Activated CD4-positive, alpha-beta T cell treated with anti-CD3 and anti-CD28 coated beads, Interleukin-2, amount 50 U/mL, for 24 hours (primary cell): ENCODE measurements around the gene BCAP31.
"Not testable (repeated sequence)": the region's sequence is repeated elsewhere in the genome, so short reads cannot be mapped to it uniquely, and the experiment has no call there.

Source experiments
- DNase-seq, 2 donors: peaks; one replicate each; pipeline ENCODE4 v3.0.0-alpha.2; 2020; ENCODE audit warnings: low read depth in 1 of 2, low spot score in 1 of 2

The BCAP31 gene

DNA sequence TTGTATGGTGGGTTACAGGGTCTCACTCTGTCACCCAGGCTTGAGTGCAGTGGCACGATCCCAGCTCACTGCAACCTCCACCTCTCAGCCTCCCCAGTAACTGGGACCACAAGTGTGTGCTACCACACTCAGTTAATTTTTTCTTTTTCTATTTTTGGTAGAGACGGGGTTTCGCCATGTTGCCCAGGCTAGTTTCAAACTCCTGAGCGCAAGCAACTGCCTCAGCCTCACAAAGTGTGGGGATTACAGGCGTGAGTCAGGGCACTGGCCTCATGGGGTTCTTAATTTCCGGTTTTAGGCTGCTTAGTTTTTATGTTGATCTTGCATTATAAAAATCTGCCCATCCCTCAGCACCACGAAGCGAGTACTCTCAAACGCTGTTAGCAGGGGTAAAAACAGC, 6.7 kb downstream of the BCAP31 start:
- no peak for DNase-seq

DNA sequence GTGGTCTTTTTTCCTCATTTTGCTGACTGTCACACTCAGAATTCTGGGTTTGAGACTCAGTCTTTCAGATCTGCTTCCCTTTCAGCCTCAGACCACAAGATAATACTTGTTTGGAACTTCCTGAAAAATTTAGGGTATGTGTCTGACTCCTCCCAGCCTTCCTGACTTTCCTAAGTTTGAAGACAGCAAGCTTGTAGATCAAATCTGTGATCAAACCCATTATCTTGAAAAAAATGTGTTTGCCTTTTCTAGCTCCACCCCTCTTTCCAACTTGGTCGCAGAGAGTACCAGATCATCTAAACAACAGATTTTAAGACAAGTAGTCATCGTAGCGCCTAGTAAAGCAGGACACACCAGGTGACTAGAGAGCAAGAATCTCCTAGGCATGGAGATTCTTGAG, 9.9 kb downstream of the BCAP31 start:
- no peak for DNase-seq

DNA sequence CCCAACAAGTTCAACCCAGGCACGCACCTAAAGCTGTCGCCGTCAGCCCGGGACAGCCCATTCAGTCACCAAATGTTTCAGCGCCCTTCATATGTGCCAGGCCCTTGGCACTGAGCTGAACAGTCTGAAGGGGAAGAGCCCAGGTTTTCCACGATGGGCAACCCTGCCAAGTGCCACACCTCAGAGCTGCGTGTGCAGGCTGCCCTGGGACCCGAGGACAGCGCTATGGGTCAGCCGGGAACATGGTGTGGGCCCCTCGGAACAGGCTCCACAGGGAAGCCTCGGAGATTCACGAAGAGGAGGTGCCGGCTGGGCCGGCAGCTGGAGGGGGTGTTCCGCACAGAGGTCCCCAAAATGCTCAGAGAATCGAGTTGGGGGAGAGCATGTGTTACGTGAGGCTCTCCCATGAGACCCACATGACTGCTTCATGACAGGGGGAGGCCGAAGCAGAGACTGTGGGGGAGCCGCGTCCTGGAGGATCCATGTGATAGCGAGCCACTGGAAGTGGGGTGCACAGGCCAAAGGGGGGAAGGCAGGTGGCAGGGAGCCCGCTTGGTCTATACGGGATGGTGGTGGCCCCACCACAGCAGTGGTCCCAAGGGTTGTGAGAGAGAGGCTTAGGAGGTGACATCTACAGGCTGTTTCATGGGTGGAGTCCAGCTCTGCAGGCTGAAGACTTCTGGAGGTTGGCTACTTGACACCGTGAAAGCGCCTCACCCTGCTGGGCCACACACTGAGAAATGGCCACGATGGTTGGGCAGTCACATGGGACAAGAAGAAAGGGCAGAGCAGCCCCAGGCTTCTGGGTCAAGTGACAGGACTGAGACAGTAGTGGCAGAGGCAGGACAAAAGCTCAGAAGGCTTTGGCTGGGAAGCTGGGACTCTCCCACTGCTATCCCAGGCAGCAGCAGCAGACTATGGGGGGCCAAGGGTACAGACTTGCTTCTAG, 14.2 kb downstream of the BCAP31 start:
- no peak for DNase-seq

DNA sequence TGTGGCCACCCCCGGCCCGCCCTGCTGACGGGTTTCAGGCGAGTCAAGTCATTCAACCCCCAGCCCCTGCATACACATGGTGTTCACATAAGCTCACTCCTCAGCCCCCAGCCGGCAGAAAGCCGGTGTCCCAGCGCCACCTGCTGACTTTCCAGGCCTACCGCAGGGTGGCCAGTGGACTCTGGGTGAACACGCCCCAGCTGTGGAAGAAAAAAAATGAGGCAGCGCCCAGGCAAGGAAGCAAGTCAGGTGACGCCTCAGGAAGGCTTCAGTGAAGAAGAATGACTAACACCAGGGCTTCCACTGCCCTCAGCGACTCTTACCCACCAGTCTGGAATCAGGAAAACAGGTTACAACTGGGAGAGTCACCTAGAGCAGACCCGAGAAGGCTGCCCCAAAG, 15.8 kb downstream of the BCAP31 start:
- DNase-seq = peak in 1 of 2 donors; percentile 17

DNA sequence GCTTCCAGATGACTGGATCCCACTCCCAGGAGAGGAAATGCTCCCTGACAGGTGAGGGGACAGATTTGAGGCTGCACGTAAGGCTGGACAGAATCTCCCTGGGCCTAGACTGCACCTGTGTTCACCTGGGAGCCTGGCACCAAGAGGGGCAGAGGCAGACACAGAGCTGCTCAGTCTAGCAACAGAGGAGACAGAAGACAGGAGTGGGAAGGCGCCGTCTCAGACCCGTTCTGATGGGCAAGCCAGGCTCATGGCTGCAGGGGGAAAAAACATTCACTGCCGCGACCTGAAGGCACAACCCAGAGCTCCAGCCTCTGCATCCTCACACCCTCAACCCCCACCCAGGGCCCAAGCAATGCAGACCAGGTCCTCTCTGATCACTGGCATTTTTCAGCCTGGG, 16.8 kb downstream of the BCAP31 start:
- DNase-seq = no peak

DNA sequence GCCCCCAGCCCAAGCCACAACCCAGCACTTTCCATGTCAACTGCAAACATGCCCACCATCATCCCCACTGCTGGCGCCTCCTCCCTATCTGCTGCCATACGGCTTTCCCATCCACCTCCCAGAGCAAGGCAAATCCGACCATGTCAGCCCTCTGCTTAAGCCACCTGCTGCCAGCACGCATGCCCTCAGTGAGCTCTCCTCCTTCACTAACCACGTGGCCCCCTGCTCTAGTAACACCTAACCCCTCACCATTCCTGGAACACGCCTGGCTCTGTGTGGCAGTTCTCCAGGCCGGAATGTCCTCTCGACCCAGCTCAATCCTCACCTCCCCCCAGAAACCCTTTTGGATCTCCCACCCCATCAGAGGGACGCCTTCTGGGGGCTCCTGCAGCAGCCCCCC, 17.4 kb downstream of the BCAP31 start:
- DNase-seq = no peak

DNA sequence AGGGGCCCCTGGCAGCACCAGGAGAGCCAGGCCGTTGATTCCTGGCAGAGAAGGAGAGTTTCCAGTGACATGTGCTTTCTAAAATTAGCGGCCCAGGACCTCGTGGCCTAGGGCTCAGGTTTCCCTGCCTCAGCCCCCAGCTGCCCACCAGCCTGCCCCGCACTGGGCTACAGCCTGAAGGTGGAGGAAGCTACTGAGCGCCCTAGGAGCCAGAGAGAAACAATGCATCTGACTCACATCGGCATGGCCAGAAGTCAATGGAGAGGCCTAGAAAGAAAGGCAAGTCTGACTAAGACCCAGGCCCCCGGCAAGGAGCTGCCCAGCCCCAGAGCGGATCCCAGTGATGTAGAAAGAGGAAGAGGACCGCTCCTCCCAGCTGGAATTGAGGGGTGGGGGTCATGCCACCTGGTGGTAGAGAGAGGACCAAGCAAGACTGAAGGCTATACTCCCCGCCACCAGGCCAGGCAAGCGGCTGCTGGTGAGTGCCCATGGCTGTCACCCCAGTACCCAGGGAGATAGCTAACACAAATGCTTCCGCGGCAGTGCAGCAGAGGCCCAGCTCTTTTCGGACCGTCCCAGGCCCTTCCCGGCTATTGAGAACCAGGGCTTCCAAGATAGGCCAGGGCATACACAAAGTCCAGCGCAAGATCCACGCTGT, 18.7 kb downstream of the BCAP31 start:
- DNase-seq = not testable (repeated sequence)

DNA sequence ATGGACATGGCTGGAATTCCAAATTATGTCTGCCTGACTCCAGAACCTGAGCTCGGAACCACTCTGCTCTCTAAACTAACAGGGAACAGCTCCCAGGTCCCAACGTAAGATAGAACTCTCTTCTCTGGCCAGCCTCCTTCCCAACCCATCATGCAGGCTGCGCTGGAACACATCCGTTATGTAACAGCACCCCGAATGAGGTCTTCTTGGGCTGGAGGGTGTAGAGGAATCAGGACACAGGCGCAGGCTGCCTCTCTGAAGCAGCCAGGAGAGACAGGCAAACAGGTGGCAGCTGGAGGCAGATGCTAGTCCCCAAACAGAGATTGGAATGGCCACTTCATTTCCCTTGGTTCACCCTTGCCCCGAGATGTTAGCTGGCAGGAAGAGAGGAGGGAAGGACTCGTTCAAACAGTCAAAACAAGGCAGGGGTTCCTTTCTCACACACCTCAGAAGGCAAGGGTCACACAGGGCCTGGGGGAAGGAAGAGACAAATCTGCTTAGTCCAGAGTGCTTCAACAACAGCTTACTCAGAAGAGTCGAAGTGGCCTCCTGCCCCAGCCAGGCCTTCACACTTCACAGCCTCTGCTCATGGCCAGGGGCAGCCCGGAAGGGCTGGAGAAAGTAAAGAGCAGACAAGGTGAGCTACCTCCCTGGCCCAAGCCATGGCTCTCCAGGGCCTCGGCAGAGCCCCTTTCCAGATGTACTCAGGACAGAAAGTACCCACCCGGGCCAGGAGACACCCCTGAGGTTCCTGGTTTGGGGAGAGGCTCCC, 19.4 kb downstream of the BCAP31 start:
- DNase-seq = not testable (repeated sequence)

DNA sequence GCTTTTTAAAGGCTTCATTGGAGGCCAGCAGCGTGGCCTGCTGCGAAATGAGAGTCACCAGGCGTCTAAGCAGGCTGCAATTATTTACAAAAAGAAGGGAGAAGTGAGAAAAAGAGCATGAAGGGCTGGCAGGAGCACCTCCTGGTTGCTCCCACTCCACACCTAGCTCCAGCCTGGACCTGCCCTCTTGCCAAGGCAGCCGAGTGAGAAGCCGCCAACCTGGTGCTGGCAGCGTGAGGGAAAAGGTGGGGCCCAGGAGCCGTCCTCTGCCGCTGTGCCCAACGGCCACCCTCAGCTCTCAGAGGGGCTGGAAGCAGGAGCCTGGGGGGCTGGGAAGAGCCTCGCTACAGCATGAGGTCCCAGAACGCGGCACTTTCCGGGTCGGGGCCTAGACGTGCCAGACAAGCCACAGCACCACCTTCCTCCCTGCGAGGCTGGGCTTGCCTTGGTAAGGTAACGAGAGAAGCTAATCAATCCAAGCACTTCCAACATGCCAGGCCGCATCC, 20.1 kb downstream of the BCAP31 start:
- DNase-seq = no peak

DNA sequence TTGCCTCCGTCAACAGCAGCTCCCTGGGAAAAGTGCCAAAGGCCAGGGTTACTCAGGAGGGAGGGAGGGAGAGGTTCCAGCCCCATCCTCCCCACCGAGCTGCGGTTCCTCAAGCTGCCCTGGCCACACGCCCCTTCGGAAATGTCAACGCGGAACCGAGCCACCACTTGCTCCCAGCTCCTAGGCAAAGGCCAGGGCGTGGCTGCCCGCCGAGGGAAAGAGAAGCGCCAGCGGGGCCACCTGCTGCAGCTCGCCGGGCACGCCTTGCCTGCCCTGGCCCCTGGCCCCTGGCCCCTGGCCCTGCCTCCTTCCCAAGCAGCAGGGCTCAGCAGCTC, 21.2 kb downstream of the BCAP31 start:
- DNase-seq = no peak

DNA sequence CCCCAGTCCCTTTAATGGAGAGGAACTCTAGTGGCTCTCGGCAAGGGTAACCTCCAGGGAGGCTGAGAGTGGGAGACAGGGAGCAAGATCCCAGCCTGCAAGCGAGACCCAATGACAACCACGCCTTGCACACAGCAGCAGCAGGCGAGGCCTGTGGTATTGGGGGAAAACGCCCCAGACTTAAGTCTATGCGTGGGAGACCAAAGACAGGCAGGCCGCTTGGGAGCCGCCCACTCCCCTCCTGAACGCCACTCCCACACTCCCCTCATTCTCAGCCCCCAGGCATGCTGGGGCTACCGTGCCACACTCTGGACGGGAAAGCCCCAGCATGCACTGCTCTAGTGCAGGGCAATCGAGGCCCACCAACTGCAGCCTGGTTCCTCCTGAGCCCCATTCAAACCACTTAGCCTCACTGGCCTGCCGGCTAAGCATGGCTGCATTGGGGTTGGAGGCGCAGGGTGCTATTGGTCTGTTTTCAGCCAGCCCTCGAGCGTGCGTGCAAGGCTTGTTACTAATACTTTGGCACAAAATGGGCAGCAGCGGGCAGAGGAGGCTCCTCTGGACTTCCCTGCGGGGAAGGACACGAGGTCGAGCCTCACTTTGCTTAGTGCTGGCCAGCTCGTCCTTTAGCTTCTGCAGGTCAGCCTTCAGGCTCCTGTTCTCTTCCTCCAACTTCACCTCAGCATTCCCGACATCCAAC, 21.7 kb downstream of the BCAP31 start:
- DNase-seq = no peak

DNA sequence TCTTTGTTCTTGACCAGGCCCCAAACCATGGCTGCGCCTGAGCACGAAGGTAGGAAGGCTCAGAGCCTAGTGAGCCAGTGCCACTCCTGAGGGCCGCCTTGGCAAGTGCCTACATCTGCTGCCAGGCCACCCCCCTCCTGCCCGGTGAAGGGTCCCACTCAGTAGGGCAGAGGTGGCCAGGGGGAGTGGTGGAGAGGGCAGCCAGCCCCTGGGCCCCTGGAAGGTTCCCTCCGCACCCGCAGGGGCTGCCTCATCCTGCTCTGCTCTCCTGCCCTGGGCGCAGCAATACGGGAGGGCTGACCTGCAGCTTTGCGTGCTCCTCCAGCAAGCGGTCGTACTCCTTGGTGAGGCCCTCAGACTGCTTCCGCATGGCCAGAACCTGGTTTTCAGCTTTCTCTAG, 22.5 kb downstream of the BCAP31 start:
- DNase-seq = no peak

DNA sequence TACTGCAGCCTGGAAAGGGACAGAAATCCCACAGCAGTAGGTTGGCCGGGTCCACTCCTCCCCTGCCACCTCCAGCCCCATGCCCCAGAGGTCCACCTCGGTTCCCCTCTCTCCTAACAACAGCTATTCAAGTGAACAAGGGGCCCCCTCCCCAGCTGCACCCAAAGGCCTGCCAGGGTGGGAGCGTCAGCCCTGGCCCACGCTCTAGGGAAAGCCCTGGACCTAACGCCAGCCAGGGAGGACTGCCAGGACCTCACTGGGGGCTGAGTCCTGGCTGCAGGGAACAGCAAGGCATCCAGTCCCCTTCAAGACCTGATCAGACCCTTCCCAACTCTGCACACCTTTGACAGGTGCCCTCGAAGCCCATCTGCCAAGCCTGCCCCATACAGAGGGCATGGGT, 23.2 kb downstream of the BCAP31 start:
- no peak for DNase-seq

DNA sequence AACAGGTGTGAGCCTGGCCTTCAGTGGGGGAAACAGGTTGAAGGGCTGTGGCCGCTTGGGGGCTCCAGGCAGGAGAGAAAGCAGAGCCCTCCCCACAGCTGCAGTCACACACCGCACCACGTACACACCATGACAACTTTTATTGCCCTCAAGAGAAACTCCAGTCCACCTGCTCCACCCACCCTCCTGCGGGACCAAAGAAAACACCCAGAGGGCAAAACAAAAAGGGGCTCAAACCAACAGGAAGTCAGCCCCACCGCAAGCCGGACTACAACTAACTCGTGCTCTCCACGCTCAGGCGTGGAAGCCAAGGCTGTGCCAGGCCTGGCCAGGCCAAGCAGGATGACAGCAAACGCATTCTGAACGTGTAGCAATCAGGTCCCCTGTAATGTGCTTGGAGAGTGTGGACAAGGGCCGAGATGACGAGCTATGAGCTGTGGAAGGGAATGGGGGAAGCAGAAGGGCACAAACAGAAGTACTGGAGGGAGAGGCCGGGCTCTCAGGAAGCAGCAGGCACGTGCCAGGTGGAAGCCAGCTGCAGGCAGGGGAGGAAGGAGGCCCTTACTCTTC, 23.7 kb downstream of the BCAP31 start:
- no peak for DNase-seq

DNA sequence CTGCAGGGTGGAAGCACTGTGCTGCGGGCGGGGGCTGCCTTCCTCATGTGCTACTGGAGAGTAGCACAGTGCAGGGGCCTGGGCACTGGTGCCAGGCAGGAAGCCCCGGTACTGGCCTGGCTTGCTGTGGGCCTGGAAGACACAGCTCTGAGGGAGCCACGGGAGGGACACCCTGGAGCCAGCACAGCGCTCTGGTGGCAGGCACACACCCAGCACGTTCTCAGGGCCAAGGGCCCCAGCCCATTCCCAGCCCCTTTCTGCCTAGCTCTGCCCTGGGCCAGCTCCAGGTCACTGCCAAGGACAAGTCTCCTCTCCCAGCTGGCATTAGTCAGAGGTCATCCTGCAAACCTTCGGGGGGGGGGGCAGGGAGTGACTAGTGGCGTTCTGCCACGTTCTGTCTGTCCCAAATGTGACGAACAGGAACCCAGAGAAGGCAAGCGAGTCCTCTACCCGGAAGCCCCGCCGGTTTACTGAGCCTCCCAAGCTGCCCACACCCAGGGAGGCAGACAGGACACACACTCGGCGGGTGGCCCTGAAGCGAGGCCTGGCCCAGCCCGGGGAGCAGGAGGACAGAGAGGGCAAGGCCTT, 24.3 kb downstream of the BCAP31 start:
- not testable (repeated sequence) for DNase-seq

DNA sequence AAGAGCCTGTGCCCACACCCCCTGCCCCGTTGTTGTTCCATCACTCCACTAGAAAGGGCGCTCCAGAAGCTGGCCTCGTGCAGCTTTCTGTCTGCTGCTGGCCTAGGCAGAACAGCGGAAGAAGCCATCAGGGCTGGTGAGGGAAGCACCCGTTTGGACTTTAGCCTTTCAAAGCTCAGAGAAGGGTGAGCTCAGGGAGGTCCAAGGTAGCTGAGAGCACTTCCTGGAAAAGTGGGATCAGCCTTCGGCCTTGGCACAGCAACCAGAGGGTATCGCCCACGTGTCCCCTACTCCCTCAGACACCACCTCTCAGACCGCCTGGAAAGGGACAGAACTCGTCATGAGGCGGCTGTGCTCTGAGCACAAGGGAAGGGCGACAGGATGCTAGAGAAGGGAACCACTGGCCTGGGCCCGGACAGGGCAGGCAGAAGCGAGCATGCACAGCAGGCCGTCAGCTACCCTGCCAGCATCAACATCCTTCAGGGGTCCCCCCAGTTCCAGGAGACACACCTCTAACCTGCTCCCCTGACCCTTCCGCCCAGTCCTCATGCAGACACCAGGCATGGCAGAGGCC, 24.9 kb downstream of the BCAP31 start:
- not testable (repeated sequence) for DNase-seq

DNA sequence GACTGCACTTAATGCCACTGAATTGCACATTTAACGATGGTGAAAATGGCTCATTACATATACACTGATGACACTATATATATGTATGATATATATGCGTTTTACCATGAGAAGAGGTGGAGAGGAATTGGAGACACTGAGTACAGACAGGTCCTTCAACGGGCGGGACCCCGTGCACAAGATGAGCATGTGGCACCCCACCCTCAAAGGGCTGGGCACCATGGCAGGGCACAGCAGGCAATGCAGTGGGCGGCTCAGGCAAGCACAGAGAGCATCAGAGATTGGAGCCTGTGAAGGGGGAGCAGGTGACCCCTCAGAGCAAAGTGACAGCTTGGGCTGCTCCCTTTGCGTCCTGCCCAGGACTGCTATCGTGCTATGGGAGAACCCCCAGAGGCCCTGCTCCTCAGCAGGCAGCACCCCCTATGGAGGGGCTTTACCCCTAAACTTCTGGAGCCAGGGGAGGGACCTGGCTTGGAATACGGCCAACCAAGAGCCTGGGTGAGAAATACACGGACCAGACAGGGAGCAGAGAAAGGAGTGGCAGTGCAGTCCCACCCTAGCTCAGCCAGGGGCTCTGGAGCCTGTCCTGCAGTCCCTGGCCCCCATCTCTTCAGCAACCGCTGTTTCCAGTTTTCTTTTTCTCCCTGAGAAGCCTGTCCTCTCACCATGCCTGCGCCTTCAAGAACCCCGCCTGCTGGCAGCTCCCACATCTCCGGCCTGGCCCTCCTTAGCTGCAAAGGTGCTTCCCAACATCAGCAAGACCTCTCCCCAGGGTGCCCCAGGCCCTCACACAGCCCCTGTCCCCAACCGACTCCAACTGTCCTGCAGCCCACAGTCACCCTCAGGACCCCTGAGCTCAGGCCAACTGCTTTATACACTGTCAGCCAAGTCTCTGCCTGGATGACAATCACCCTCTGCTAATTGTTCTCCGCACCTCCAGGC, 26.0 kb downstream of the BCAP31 start:
- DNase-seq = no peak

DNA sequence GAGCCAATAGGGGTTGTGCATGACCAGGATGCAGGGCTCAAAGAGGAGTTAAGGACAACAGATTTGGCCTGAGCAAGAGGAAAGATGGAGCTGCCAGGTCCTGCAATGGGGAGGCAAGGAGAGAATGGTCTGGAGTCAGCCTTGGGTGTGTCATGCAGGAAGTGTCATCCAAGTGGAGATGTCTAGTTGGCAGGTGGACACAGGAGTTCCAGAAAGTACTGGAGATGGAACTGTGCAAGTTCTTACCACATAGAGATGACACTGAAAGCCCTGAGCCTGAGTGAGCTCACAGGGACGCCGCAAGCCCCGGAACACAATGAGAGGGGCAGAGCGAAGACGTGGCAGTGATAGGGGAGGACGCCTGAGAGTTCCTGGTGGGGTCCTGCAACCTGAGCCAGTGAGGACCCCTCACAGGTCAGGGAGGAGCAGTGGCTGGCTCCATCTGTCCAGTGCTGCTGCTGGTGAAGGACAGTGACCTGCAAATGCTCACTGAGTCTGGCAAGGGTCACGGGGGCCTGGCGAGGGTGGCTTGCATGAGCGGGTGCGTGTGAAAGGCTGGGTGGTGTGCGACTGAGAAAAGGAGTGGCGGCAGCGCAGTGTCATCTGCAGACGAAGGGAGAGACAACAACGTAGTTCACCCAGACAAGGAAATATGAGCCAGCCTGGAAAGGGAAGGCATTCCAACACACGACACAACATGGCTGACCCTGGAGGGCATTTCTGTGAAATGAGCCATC, 27.0 kb downstream of the BCAP31 start:
- not testable (repeated sequence) for DNase-seq
